ENCODE results near the gene SLC2A1.

- TF ChIP-seq ARID3A (IDR thresholded peaks at IDR 0.05; ENCODE audit: borderline replicate concordance, low read depth, low read length) (no peak), CTCF (IDR thresholded peaks at IDR 0.05 in 2 of 3, conservative IDR thresholded peaks at IDR 0.05 in 1 of 3; ENCODE audit: insufficient read depth in 2 of 3, low read depth in 1 of 3, low read length in 3 of 3) (no peak), ZNF239 (CRISPR knock-in tag; IDR thresholded peaks at IDR 0.05) (no peak), TAF1 (IDR thresholded peaks at IDR 0.05; ENCODE audit: control insufficient read depth, extremely low read depth, insufficient read depth, low read length, severe bottlenecking) (no peak), GABPA (tag; conservative IDR thresholded peaks at IDR 0.05; ENCODE audit: low read depth) (no peak), EP300 (IDR thresholded peaks at IDR 0.05; ENCODE audit: low read length) (no peak), FOXJ2 (tag; IDR thresholded peaks at IDR 0.05) (no peak), NKRF (IDR thresholded peaks at IDR 0.05; ENCODE audit: borderline replicate concordance) (no peak)
Observed at GRCh38 chr1:42979036-42979430, 20.4 kb upstream of the SLC2A1 start.
